ENCODE data around the gene CAT.

The CAT gene

GRCh38 chr11:34438529-34439507 lies at the start of gene CAT:
CAT (plus strand) TSS chr11:34438934; CDS start chr11:34439014, 80 bp downstream.
- peak within 1 kb of the TSS; percentile 87 for H3K4me3 ChIP-seq (ENCODE audit: low read depth, low read length)
- DNase-seq (ENCODE audit: low read depth, low spot score) = peak; percentile 98
- in situ Hi-C loops (cut with HindIII; ENCODE audit: low sequenced_read_pairs) = no loop called here
- no peak for TF ChIP-seq CTCF (IDR thresholded peaks at IDR 0.05; ENCODE audit: low read depth, low read length)

GRCh38 chr11:34394771-34395300 lies 43.9 kb upstream of the CAT start:
- TF ChIP-seq CTCF (IDR thresholded peaks at IDR 0.05; ENCODE audit: low read depth, low read length) = no peak
- no peak for DNase-seq (ENCODE audit: low read depth, low spot score)

GRCh38 chr11:34395916-34396550 lies 42.7 kb upstream of the CAT start:
- in situ Hi-C loops (cut with HindIII; ENCODE audit: low sequenced_read_pairs) = no loop called here
- no peak overlapping the region for H3K4me3 ChIP-seq (ENCODE audit: low read depth, low read length)
- DNase-seq (ENCODE audit: low read depth, low spot score) = peak; percentile 49
- TF ChIP-seq CTCF (IDR thresholded peaks at IDR 0.05; ENCODE audit: low read depth, low read length) = no peak

More at GRCh38 chr11:34394771-34395300, 43.9 kb upstream of the CAT start:
- no peak overlapping the region for H3K4me3 ChIP-seq (ENCODE audit: low read depth, low read length)
- in situ Hi-C loops (cut with HindIII; ENCODE audit: low sequenced_read_pairs) = no loop called here

- no peak for TF ChIP-seq CTCF (IDR thresholded peaks at IDR 0.05; ENCODE audit: low read depth, low read length)
- in situ Hi-C loops (cut with HindIII; ENCODE audit: low sequenced_read_pairs) = no loop called here
- DNase-seq (ENCODE audit: low read depth, low spot score) = no peak
- no peak overlapping the region for H3K4me3 ChIP-seq (ENCODE audit: low read depth, low read length)
Observed at GRCh38 chr11:34397120-34397519, 41.6 kb upstream of the CAT start.

- no peak for TF ChIP-seq CTCF (IDR thresholded peaks at IDR 0.05; ENCODE audit: low read depth, low read length)
- in situ Hi-C loops (cut with HindIII; ENCODE audit: low sequenced_read_pairs) = no loop called here
- DNase-seq (ENCODE audit: low read depth, low spot score) = no peak
- H3K4me3 ChIP-seq (ENCODE audit: low read depth, low read length) = no peak overlapping the region
Observed at GRCh38 chr11:34397811-34398210, 40.9 kb upstream of the CAT start.

GRCh38 chr11:34403431-34403830 lies 35.3 kb upstream of the CAT start:
- DNase-seq (ENCODE audit: low read depth, low spot score) = no peak
- no peak overlapping the region for H3K4me3 ChIP-seq (ENCODE audit: low read depth, low read length)
- no peak for TF ChIP-seq CTCF (IDR thresholded peaks at IDR 0.05; ENCODE audit: low read depth, low read length)
- in situ Hi-C loops (cut with HindIII; ENCODE audit: low sequenced_read_pairs) = no loop called here
